HepG2 (cell line): ENCODE results near the gene CDC42EP5. TPM values are rescaled to one million over a fixed set of nuclear protein-coding genes. Genes with fewer than 3 reads are reported as not detected.

ENCODE experiments used
- BHLHE40 ChIP-seq: IDR thresholded peaks from 2 replicates; pipeline ENCODE4 v1.6.1; 2011; ENCODE audit warnings: low read length, improper control_type of control experiment
- CENPX ChIP-seq: sonication (generic); formaldehyde crosslinking; IDR thresholded peaks from 2 replicates; pipeline ENCODE4 v1.9.0; 2021; ENCODE audit warnings: mild to moderate bottlenecking, missing genetic modification reagents, moderate library complexity
- CREM ChIP-seq, 2 experiments: sonication (generic) in 1 of 2; formaldehyde crosslinking in 1 of 2; IDR thresholded peaks; 2 replicates each; pipeline versions ENCODE4 v1.4.0 to v1.6.1; 2016 to 2020; ENCODE audit warnings: antibody characterized with exemption in 1 of 2, mild to moderate bottlenecking in 1 of 2, missing genetic modification reagents in 1 of 2
- FOXC1 ChIP-seq: sonication (generic); formaldehyde crosslinking; IDR thresholded peaks from 2 replicates; pipeline ENCODE4 v1.8.0; 2022; ENCODE audit warnings: mild to moderate bottlenecking, missing genetic modification reagents, borderline replicate concordance
- ISX ChIP-seq: sonication (generic); formaldehyde crosslinking; conservative IDR thresholded peaks from 2 replicates; pipeline ENCODE4 v1.5.0; 2020; ENCODE audit warnings: missing genetic modification reagents
- PTBP1 ChIP-seq: fragments of 200-400 bp; formaldehyde crosslinking; IDR thresholded peaks from 2 replicates; pipeline ENCODE4 v1.6.1; 2018; ENCODE audit warnings: low read length, low read depth; ENCODE audit not compliant: poor library complexity, severe bottlenecking
- RFXAP ChIP-seq: sonication (generic); formaldehyde crosslinking; IDR thresholded peaks from 2 replicates; pipeline ENCODE4 v1.4.0; 2020; ENCODE audit warnings: missing genetic modification reagents, borderline replicate concordance
- polyA plus RNA-seq, 8 experiments: library from polyadenylated mRNA; depleted of rRNA in 3 of 8; stranded (reverse) in 7 of 8; unstranded in 1 of 8; fragments of >200 nt; fragmentation: Illumina TruSeq in 4 of 8; extraction: Trizol in 4 of 8; gene quantifications; 2 replicates each; pipeline versions ENCODE4 v1.2.1 to v1.2.3, GENCODE V29; 2011 to 2016; ENCODE audit warnings: low read depth in 4 of 8, missing spikeins in 1 of 8, mixed read lengths in 1 of 8; ENCODE audit not compliant: insufficient read depth in 1 of 8
- total RNA-seq, 5 experiments: library from RNA; depleted of rRNA; stranded (reverse); fragments of >200 nt; fragmentation: Illumina TruSeq; extraction: Trizol; gene quantifications; 2 replicates each; pipeline ENCODE4 v1.2.3, GENCODE V29; 2016; ENCODE audit warnings: low read depth in 1 of 5
- TF ChIP-seq, protein P1 (sequence below): sonication (generic); formaldehyde crosslinking; IDR thresholded peaks from 2 replicates; pipeline ENCODE4 v1.8.1; 2022; ENCODE audit warnings: low read depth, mild to moderate bottlenecking, missing genetic modification reagents
- TF ChIP-seq, protein P2 (sequence below): sonication (generic); formaldehyde crosslinking; IDR thresholded peaks from 2 replicates; pipeline ENCODE4 v1.4.0; 2020; ENCODE audit warnings: missing genetic modification reagents
- TF ChIP-seq, protein P3 (sequence below): IDR thresholded peaks from 2 replicates; pipeline ENCODE4 v1.6.1; 2016; ENCODE audit warnings: missing biosample characterization, missing genetic modification reagents, low read depth
- TF ChIP-seq, protein P4 (sequence below): sonication (generic); formaldehyde crosslinking; IDR thresholded peaks from 2 replicates; pipeline ENCODE4 v1.9.0; 2021; ENCODE audit warnings: missing genetic modification reagents, borderline replicate concordance
- TF ChIP-seq, protein P5 (sequence below): sonication (generic); formaldehyde crosslinking; IDR thresholded peaks from 2 replicates; pipeline ENCODE4 v1.5.0; 2020; ENCODE audit warnings: mild to moderate bottlenecking, missing genetic modification reagents
- TF ChIP-seq, protein P6 (sequence below): sonication (generic); formaldehyde crosslinking; IDR thresholded peaks from 2 replicates; pipeline ENCODE4 v1.5.1; 2020; ENCODE audit warnings: mild to moderate bottlenecking, missing genetic modification reagents

The CDC42EP5 gene
- total and polyA plus RNA-seq, 2 of the 13 experiments (the other 11 are each of a cell fraction or from before 2014, with no cell fraction given): 0.41 to 1.6 TPM

DNA sequence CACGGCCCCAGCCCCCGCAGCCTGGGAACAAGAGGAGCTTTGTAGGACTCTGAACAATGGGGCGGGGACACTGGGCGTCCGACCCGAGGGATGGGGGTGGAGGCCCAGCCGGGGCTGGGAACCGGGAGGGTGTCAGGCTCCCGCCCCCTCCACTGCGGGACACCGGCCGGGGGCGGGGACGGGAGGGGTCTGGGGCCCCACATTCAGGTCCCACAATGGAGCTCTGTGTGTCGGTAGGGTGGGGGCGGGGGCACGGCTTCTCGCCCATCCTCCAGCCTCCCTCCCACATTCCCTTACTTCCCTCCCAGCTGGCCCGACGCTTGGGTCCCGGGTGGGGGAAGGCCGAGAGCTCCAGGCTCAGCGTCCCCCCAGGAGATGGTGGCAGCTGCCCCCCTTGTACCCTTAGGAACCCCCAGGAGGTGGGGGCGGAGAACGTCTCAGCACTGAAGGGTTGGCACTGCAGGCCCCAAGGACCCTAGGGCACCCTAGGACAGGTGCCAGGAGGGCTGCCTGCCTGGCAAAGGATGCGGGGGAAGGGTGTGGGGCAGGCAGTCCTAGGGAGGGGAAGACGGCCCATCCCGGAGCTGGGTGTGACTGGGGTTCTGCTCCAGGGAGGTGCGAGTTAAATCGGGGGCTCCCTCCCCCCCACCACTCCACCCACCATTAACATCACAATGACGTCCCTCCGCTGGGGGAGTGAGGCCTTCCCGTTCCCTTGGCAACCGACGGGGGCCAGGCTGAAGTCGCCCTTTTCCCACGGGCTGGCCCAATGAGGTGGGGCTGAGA, 52.5 kb downstream of the CDC42EP5 start (continued):
- TF ChIP-seq CREM (IDR thresholded peaks at IDR 0.05): no peak
- TF ChIP-seq CREM (CRISPR knock-in tag; IDR thresholded peaks at IDR 0.05): no peak
- TF ChIP-seq, protein P1, sequence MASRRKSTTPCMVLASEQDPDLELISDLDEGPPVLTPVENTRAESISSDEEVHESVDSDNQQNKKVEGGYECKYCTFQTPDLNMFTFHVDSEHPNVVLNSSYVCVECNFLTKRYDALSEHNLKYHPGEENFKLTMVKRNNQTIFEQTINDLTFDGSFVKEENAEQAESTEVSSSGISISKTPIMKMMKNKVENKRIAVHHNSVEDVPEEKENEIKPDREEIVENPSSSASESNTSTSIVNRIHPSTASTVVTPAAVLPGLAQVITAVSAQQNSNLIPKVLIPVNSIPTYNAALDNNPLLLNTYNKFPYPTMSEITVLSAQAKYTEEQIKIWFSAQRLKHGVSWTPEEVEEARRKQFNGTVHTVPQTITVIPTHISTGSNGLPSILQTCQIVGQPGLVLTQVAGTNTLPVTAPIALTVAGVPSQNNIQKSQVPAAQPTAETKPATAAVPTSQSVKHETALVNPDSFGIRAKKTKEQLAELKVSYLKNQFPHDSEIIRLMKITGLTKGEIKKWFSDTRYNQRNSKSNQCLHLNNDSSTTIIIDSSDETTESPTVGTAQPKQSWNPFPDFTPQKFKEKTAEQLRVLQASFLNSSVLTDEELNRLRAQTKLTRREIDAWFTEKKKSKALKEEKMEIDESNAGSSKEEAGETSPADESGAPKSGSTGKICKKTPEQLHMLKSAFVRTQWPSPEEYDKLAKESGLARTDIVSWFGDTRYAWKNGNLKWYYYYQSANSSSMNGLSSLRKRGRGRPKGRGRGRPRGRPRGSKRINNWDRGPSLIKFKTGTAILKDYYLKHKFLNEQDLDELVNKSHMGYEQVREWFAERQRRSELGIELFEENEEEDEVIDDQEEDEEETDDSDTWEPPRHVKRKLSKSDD (CRISPR knock-in tag): no peak
- no peak for TF ChIP-seq PTBP1
- TF ChIP-seq ISX (CRISPR knock-in tag): no peak
- TF ChIP-seq, protein P2, sequence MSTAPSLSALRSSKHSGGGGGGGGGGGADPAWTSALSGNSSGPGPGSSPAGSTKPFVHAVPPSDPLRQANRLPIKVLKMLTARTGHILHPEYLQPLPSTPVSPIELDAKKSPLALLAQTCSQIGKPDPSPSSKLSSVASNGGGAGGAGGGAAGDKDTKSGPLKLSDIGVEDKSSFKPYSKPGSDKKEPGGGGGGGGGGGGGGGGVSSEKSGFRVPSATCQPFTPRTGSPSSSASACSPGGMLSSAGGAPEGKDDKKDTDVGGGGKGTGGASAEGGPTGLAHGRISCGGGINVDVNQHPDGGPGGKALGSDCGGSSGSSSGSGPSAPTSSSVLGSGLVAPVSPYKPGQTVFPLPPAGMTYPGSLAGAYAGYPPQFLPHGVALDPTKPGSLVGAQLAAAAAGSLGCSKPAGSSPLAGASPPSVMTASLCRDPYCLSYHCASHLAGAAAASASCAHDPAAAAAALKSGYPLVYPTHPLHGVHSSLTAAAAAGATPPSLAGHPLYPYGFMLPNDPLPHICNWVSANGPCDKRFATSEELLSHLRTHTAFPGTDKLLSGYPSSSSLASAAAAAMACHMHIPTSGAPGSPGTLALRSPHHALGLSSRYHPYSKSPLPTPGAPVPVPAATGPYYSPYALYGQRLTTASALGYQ (CRISPR knock-in tag): peak; percentile 60; the same call in 1 of the 2 replicates
- no peak for TF ChIP-seq FOXC1
- TF ChIP-seq CENPX (CRISPR knock-in tag): no peak
- no peak for TF ChIP-seq BHLHE40
- TF ChIP-seq, protein P3, sequence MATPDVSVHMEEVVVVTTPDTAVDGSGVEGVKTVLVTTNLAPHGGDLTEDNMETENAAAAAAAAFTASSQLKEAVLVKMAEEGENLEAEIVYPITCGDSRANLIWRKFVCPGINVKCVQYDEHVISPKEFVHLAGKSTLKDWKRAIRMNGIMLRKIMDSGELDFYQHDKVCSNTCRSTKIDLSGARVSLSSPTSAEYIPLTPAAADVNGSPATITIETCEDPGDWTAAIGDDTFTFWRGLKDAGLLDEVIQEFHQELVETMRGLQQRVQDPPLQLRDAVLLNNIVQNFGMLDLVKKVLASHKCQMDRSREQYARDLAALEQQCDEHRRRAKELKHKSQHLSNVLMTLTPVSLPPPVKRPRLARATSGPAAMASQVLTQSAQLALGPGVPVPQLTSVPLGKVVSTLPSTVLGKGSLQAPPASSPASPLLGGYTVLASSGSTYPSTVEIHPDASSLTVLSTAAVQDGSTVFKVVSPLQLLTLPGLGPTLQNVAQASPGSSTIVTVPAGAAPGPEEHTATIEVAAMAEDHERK (CRISPR knock-in tag): no peak
- TF ChIP-seq, protein P4, sequence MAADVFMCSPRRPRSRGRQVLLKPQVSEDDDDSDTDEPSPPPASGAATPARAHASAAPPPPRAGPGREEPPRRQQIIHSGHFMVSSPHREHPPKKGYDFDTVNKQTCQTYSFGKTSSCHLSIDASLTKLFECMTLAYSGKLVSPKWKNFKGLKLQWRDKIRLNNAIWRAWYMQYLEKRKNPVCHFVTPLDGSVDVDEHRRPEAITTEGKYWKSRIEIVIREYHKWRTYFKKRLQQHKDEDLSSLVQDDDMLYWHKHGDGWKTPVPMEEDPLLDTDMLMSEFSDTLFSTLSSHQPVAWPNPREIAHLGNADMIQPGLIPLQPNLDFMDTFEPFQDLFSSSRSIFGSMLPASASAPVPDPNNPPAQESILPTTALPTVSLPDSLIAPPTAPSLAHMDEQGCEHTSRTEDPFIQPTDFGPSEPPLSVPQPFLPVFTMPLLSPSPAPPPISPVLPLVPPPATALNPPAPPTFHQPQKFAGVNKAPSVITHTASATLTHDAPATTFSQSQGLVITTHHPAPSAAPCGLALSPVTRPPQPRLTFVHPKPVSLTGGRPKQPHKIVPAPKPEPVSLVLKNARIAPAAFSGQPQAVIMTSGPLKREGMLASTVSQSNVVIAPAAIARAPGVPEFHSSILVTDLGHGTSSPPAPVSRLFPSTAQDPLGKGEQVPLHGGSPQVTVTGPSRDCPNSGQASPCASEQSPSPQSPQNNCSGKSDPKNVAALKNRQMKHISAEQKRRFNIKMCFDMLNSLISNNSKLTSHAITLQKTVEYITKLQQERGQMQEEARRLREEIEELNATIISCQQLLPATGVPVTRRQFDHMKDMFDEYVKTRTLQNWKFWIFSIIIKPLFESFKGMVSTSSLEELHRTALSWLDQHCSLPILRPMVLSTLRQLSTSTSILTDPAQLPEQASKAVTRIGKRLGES (CRISPR knock-in tag): no peak
- TF ChIP-seq, protein P5, sequence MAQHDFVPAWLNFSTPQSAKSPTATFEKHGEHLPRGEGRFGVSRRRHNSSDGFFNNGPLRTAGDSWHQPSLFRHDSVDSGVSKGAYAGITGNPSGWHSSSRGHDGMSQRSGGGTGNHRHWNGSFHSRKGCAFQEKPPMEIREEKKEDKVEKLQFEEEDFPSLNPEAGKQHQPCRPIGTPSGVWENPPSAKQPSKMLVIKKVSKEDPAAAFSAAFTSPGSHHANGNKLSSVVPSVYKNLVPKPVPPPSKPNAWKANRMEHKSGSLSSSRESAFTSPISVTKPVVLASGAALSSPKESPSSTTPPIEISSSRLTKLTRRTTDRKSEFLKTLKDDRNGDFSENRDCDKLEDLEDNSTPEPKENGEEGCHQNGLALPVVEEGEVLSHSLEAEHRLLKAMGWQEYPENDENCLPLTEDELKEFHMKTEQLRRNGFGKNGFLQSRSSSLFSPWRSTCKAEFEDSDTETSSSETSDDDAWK (CRISPR knock-in tag): no peak
- no peak for TF ChIP-seq RFXAP
- TF ChIP-seq, protein P6, sequence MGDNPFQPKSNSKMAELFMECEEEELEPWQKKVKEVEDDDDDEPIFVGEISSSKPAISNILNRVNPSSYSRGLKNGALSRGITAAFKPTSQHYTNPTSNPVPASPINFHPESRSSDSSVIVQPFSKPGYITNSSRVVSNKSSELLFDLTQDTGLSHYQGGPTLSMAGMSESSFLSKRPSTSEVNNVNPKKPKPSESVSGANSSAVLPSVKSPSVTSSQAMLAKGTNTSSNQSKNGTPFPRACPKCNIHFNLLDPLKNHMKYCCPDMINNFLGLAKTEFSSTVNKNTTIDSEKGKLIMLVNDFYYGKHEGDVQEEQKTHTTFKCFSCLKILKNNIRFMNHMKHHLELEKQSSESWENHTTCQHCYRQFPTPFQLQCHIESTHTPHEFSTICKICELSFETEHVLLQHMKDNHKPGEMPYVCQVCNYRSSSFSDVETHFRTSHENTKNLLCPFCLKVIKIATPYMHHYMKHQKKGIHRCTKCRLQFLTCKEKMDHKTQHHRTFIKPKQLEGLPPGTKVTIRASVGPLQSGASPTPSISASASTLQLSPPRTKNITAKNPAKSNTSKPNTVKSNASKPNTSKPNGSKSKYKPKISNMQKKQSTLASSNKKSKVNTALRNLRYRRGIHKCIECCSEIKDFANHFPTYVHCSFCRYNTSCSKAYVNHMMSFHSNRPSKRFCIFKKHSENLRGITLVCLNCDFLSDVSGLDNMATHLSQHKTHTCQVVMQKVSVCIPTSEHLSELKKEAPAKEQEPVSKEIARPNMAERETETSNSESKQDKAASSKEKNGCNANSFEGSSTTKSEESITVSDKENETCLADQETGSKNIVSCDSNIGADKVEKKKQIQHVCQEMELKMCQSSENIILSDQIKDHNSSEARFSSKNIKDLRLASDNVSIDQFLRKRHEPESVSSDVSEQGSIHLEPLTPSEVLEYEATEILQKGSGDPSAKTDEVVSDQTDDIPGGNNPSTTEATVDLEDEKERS (CRISPR knock-in tag): no peak
